A549 (cell line): ENCODE measurements around the gene YES1. TPM values are rescaled to one million over a fixed set of nuclear protein-coding genes. Genes with fewer than 3 reads are reported as not detected.
"Not testable (repeated sequence)": the region's sequence is repeated elsewhere in the genome, so short reads cannot be mapped to it uniquely, and the experiment has no call there.

Experiments
- ATAC-seq, 2 experiments: fragments of 200-7000 bp in 1 of 2; fragments of >200 bp in 1 of 2; cut with Nextera tagmentation in 1 of 2; cut with Tn5 transposase in 1 of 2; 3 replicates each; pipeline versions ENCODE4 v1.8.0 to v1.9.1; 2018 to 2020; ENCODE audit warnings: mild to moderate bottlenecking in 1 of 2, moderate library complexity in 1 of 2
- CTCF ChIA-PET: fragments of 300-600 bp; sonication (Branson Sonifier 250); formaldehyde crosslinking; extraction: SDS; loops from one replicate; lab custom pipeline; 2021; ENCODE audit warnings: antibody characterized with exemption, inconsistent platforms; lab: Yijun Ruan, JAX
- POLR2A ChIA-PET: fragments of 350-600 bp; formaldehyde crosslinking; extraction: SDS; loops from one replicate; lab custom pipeline; 2021; ENCODE audit warnings: antibody characterized with exemption, inconsistent platforms; lab: Yijun Ruan, JAX
- DNase-seq, 2 experiments: peaks; one replicate each; pipeline versions ENCODE4 v3.0.0 to v3.0.0-alpha.2; 2011 to 2016; ENCODE audit warnings: low read depth in 1 of 2, low spot score in 1 of 2
- FAIRE-seq: peaks from 2 replicates; lab custom pipeline; 2011; peaks lifted over from hg19 to GRCh38; lab: Jason Lieb, UNC
- H3K27ac ChIP-seq, 2 experiments: fragments of >200 bp; sonication (Bioruptor Twin); formaldehyde crosslinking; 3 replicates each; pipeline ENCODE4 v1.5.1; 2016 to 2017
- H3K4me1 ChIP-seq: fragments of >200 bp; sonication (Bioruptor Twin); formaldehyde crosslinking; 3 replicates; pipeline ENCODE4 v1.6.1; 2016
- H3K4me2 ChIP-seq: fragments of >200 bp; sonication (Bioruptor Twin); formaldehyde crosslinking; 3 replicates; pipeline ENCODE4 v1.6.1; 2016
- H3K4me3 ChIP-seq: fragments of >200 bp; sonication (Bioruptor Twin); formaldehyde crosslinking; 3 replicates; pipeline ENCODE4 v1.5.1; 2016
- H3K9me3 ChIP-seq: fragments of >200 bp; sonication (Bioruptor Twin); formaldehyde crosslinking; 3 replicates; pipeline ENCODE4 v1.6.1; 2016
- CBX8 ChIP-seq: fragments of 200-600 bp; sonication (generic); IDR thresholded peaks from 2 replicates; pipeline ENCODE4 v1.6.1; 2016
- CHD2 ChIP-seq: fragments of 150-350 bp; IDR thresholded peaks from 2 replicates; pipeline ENCODE4 v1.6.1; 2014; ENCODE audit warnings: low read length; ENCODE audit not compliant: partially characterized antibody
- EP300 ChIP-seq, 2 experiments: fragments of >200 bp; sonication (Bioruptor Twin); formaldehyde crosslinking; IDR thresholded peaks; 2 replicates in 1 of 2; 3 replicates in 1 of 2; pipeline ENCODE4 v1.6.1; 2016 to 2017
- FOSB ChIP-seq: fragments of 250-450 bp; sonication (Bioruptor Pico); IDR thresholded peaks from 2 replicates; pipeline ENCODE4 v1.5.0; 2020; ENCODE audit warnings: mild to moderate bottlenecking, moderate library complexity
- GATA3 ChIP-seq: IDR thresholded peaks from 2 replicates; pipeline ENCODE4 v1.6.1; 2012; ENCODE audit warnings: borderline replicate concordance
- HEYL ChIP-seq: fragments of 250-450 bp; sonication (Bioruptor Pico); IDR thresholded peaks from 2 replicates; pipeline ENCODE4 v1.8.0; 2021; ENCODE audit warnings: mild to moderate bottlenecking, moderate library complexity
- JUNB ChIP-seq: fragments of >200 bp; sonication (Bioruptor Twin); formaldehyde crosslinking; IDR thresholded peaks from 2 replicates; pipeline ENCODE4 v1.6.1; 2016
- NR3C1 ChIP-seq: fragments of >200 bp; sonication (Bioruptor Twin); formaldehyde crosslinking; IDR thresholded peaks from 3 replicates; pipeline ENCODE4 v1.6.1; 2017
- POLR2A ChIP-seq: IDR thresholded peaks from 2 replicates; pipeline ENCODE4 v1.6.1; 2012; ENCODE audit warnings: mild to moderate bottlenecking, low read length
- RFX5 ChIP-seq: fragments of 450-650 bp; IDR thresholded peaks from 2 replicates; pipeline ENCODE4 v1.7.1; 2014; ENCODE audit warnings: antibody characterized with exemption, mild to moderate bottlenecking, moderate library complexity
- RNF2 ChIP-seq: fragments of 200-600 bp; sonication (generic); IDR thresholded peaks from 2 replicates; pipeline ENCODE4 v1.6.1; 2016; ENCODE audit warnings: low read depth, mild to moderate bottlenecking, antibody characterized with exemption, moderate library complexity, borderline replicate concordance
- SMC3 ChIP-seq: fragments of >200 bp; sonication (Bioruptor Twin); formaldehyde crosslinking; IDR thresholded peaks from 3 replicates; pipeline ENCODE4 v1.6.1; 2018; ENCODE audit warnings: inconsistent platforms
- ZC3H11A ChIP-seq: fragments of 450-650 bp; IDR thresholded peaks from 2 replicates; pipeline ENCODE4 v1.6.1; 2014; ENCODE audit warnings: antibody characterized with exemption, mild to moderate bottlenecking
- ZFP36 ChIP-seq: fragments of 450-650 bp; IDR thresholded peaks from 2 replicates; pipeline ENCODE4 v1.6.1; 2014; ENCODE audit warnings: borderline replicate concordance; ENCODE audit not compliant: partially characterized antibody
- WGBS: methylation state at CpG from one replicate; pipeline ENCODE4 v1.1.6; 2017; ENCODE audit errors: missing lambda C conversion rate; 5-methylcytosine and 5-hydroxymethylcytosine counted together
- polyA plus RNA-seq, 4 experiments: library from polyadenylated mRNA; depleted of rRNA in 3 of 4; stranded (reverse); fragments of >200 nt; fragmentation: RNase III in 1 of 4; extraction: RNeasy Plus Mini Kit Qiagen cat#74134 plus additional on column Dnase treatment in 1 of 4; gene quantifications; 2 replicates in 3 of 4; 3 replicates in 1 of 4; pipeline ENCODE4 v1.2.3, GENCODE V29; 2011 to 2017
- TF ChIP-seq, protein P1 (sequence below): fragments of 250-450 bp; sonication (Bioruptor Pico); IDR thresholded peaks from 2 replicates; pipeline ENCODE4 v1.5.0; 2021; ENCODE audit warnings: mild to moderate bottlenecking, moderate library complexity, borderline replicate concordance
- TF ChIP-seq, protein P2 (sequence below): IDR thresholded peaks from 2 replicates; pipeline ENCODE4 v1.6.1; 2012

The YES1 gene
- polyA plus RNA-seq, 2 of the 4 experiments (the other 2 are of a cell fraction), result 22.6 to 32.1 TPM

DNA sequence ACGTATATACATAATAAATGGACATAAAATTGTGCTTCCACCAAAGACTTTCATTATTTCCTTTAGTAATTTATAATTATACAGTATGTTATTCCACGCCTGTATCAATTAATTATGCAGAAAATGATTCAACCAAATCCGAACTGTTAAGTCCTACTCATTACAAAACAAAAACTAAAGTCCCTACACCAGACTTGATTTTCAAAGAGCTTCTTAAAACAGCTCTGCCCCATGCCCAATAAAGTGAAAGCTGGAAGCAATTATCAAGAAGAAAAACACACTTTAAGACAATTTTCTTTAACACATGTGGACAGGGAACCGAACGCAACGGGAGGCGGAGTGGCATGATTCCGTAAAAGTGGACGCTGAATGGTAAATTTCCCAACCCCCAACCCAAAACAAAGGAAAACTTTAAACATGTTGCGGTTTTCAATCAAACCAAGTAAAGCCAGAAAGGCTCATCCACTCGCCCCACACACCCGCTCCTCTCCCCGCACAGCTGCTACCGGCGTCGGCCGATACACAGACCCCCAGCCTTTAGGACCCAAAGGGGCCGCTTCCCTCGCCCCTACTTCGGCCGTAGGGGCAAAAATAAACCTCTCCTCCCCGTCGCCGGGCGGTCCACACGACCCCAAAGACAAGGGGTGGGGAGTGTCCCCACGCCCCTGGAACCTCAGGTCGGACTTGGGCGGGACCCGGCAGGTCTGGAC, 705 bp downstream of the YES1 start:
- ChIA-PET CTCF (no interaction called here), POLR2A (interaction anchor here (0.7 to 0.9 kb wide), 2 partner anchors 98 to 153 kb away, joined by 3 to 6 read pairs; no protein-coding TSS in a partner anchor)
- H3K27ac ChIP-seq, result peak overlapping the region; percentile 85 to 100
- peak overlapping the region; percentile 93 for H3K4me2 ChIP-seq
- peak overlapping the region; percentile 98 for H3K4me3 ChIP-seq
- TF ChIP-seq RNF2 (no peak), CBX8 (no peak), RFX5 (no peak)
- FAIRE-seq (no peak), DNase-seq (peak in 1 of 2 experiments; percentile 4), ATAC-seq (peak in 1 of 2 experiments; percentile 52; a peak in 5 of 6 replicates)
- WGBS, result under 1% methylated on average over 18 of the region's 30 CpGs
- H3K9me3 ChIP-seq, result no peaks in the 10 kb centered on the region
- peaks cover 3% of the 10 kb centered on the region; the same call in 2 of the 3 replicates for H3K4me1 ChIP-seq

DNA sequence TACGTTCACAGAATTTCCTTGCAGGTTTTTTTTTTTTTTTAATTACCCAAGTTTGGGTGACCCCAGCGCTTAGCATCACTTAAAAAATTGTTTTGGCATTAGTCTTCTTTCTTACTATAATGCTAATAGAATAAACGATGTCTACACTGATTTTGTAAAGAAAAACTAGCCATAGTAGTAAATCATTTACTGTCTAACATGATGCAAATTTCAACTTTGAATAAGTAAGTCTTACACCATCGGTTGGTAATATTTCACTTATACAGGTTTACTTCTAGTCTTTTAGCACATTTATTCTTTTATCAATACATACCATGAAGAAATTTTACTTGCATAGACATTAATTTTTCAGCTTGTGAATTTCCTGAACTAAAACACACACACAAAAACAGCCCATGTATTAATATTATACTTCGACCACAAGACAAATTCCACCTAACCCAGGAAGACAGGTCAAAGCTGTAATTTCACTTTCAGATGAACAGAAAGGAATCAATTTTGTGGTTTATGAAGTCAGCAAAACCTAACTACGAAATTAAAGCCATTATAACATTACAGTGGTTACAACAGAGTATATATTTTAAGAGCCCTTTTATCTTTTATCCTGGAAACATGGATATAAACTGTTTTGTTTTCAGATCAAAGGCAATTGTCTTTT, 1.9 kb downstream of the YES1 start:
- Histone ChIP-seq H3K9me3 (no peaks in the 10 kb centered on the region), H3K4me3 (peak overlapping the region; percentile 98; the same call in 1 of the 3 replicates), H3K4me1 (peaks cover 8% of the 10 kb centered on the region; the same call in 2 of the 3 replicates), H3K4me2 (peak overlapping the region; percentile 93), H3K27ac (no peak overlapping the region)
- ATAC-seq (no peak), FAIRE-seq (no peak), DNase-seq (no peak)
- WGBS, result 66% methylated on average over 6 of the region's 6 CpGs
- no peak for TF ChIP-seq SMC3
- no peak for TF ChIP-seq POLR2A
- ChIA-PET CTCF (interaction anchor here (0.8 kb wide), 1 partner anchor 8 kb away, joined by 3 read pairs; no protein-coding TSS in a partner anchor), POLR2A (no interaction called here)

DNA sequence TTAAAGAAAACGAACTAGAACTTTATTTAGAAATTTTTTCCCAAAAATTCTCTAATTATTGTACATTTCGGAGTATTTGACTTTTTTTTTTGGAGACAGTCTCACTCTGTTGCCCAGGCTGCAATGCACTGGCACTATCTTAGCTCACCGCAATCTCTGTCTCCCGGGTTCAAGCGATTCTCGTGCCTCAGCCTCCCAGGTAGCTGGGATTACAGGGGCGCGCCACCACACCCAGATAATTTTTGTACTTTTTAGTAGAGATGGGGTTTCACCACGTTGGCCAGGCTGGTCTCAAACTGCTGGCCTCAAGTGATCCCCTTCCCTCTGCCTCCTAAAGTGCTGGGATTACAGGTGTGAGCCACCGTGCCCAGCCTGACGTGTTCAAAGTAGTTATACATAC, 2.8 kb downstream of the YES1 start:
- POLR2A ChIA-PET, H3K4me2 ChIP-seq, DNase-seq, H3K4me1 ChIP-seq, FAIRE-seq, H3K9me3 ChIP-seq, H3K4me3 ChIP-seq, H3K27ac ChIP-seq, ATAC-seq, CTCF ChIA-PET: not testable (repeated sequence)
- WGBS, result 91% methylated on average over 11 of the region's 11 CpGs

DNA sequence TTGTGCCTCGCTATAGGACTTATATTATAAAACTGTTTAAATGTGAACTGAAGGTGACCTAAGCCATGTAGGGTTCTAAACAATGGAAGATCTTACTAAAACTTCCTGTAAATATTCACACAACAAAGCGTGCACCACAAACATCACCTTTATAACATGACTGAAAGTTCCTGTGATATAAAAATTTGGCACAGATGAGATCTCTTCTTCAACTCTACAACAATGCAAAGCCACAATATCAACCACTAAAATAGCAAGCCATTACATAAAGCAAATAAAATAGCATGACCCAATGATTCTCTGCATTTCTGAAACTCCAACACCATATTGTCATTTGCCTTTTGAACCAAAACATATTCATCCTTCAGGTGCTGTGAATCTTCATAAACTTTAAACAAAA, 3.5 kb downstream of the YES1 start:
- WGBS, result 79% methylated on average over 2 of the region's 2 CpGs
- ATAC-seq (no peak), DNase-seq (no peak), FAIRE-seq (no peak)
- Histone ChIP-seq H3K27ac (no peak overlapping the region), H3K4me2 (no peak overlapping the region), H3K4me1 (peaks cover 8% of the 10 kb centered on the region; the same call in 2 of the 3 replicates), H3K9me3 (no peaks in the 10 kb centered on the region), H3K4me3 (no peak overlapping the region)
- ChIA-PET CTCF (no interaction called here), POLR2A (no interaction called here)
- no peak for TF ChIP-seq NR3C1
- no peak for TF ChIP-seq JUNB
- TF ChIP-seq SMC3, result no peak
- TF ChIP-seq CBX8, result no peak
- no peak for TF ChIP-seq RNF2
- TF ChIP-seq, protein P1, sequence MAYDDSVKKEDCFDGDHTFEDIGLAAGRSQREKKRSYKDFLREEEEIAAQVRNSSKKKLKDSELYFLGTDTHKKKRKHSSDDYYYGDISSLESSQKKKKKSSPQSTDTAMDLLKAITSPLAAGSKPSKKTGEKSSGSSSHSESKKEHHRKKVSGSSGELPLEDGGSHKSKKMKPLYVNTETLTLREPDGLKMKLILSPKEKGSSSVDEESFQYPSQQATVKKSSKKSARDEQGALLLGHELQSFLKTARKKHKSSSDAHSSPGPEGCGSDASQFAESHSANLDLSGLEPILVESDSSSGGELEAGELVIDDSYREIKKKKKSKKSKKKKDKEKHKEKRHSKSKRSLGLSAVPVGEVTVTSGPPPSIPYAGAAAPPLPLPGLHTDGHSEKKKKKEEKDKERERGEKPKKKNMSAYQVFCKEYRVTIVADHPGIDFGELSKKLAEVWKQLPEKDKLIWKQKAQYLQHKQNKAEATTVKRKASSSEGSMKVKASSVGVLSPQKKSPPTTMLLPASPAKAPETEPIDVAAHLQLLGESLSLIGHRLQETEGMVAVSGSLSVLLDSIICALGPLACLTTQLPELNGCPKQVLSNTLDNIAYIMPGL (CRISPR knock-in tag), result no peak
- no peak for TF ChIP-seq ZC3H11A
- no peak for TF ChIP-seq HEYL (CRISPR knock-in tag)
- no peak for TF ChIP-seq GATA3
- TF ChIP-seq, protein P2, sequence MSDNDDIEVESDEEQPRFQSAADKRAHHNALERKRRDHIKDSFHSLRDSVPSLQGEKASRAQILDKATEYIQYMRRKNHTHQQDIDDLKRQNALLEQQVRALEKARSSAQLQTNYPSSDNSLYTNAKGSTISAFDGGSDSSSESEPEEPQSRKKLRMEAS, result no peak
- no peak for TF ChIP-seq ZFP36
- no peak for TF ChIP-seq EP300 (IDR thresholded peaks at IDR 0.05)
- no peak for TF ChIP-seq CHD2
- TF ChIP-seq FOSB, result no peak
- no peak for TF ChIP-seq POLR2A
